DOHH2 (cell line): ENCODE data around the gene RAD51B.

ENCODE experiments used
- CTCF ChIP-seq: fragments of 200-600 bp; sonication (generic); IDR thresholded peaks from one replicate; pipeline ENCODE4 v1.5.1; 2014; ENCODE audit warnings: antibody characterized with exemption, mild to moderate bottlenecking, low read depth, low read length; ENCODE audit not compliant: poor library complexity, severe bottlenecking
- EZH2phosphoT487 ChIP-seq: fragments of 200-600 bp; sonication (generic); IDR thresholded peaks from 2 replicates; pipeline ENCODE4 v1.6.1; 2017; ENCODE audit warnings: borderline replicate concordance, mild to moderate bottlenecking, antibody characterized with exemption, low read length, moderate library complexity, mixed read lengths

GRCh38 chr14:68651075-68651474 lies 831.5 kb downstream of the RAD51B start:
- TF ChIP-seq CTCF (no peak), EZH2phosphoT487 (no peak)
